Astrocyte (in vitro differentiated cells and primary cell): ENCODE results near the gene LDAH. TPM values are rescaled to one million over a fixed set of nuclear protein-coding genes. Genes with fewer than 3 reads are reported as not detected.

ENCODE experiments used
- DNase-seq: peaks from one replicate; pipeline ENCODE4 v3.0.0-alpha.2; 2010; ENCODE audit warnings: low read depth
- FAIRE-seq: peaks from 2 replicates; lab custom pipeline; 2011; peaks lifted over from hg19 to GRCh38; lab: Jason Lieb, UNC
- H2AFZ ChIP-seq: 2 replicates; pipeline ENCODE4 v1.6.0; 2012; ENCODE audit warnings: low read depth, low read length, inconsistent platforms
- H3K27ac ChIP-seq: 2 replicates; pipeline ENCODE4 v1.5.1; 2011; ENCODE audit warnings: low read depth, low read length, inconsistent platforms
- H3K27me3 ChIP-seq: 2 replicates; pipeline ENCODE4 v1.6.0; 2011; ENCODE audit warnings: low read length, inconsistent platforms; ENCODE audit not compliant: insufficient read depth
- H3K36me3 ChIP-seq: 2 replicates; pipeline ENCODE4 v1.5.1; 2011; ENCODE audit warnings: low read length, inconsistent platforms; ENCODE audit not compliant: insufficient read depth
- H3K4me1 ChIP-seq: 2 replicates; pipeline ENCODE4 v1.5.1; 2011; ENCODE audit warnings: low read length, inconsistent platforms; ENCODE audit not compliant: insufficient read depth
- H3K4me2 ChIP-seq: 2 replicates; pipeline ENCODE4 v1.6.0; 2012; ENCODE audit warnings: low read length, inconsistent platforms
- H3K4me3 ChIP-seq: 2 replicates; pipeline ENCODE4 v1.5.1; 2011; ENCODE audit warnings: low read depth, mild to moderate bottlenecking, low read length, inconsistent platforms; ENCODE audit not compliant: insufficient read depth
- H3K79me2 ChIP-seq: 2 replicates; pipeline ENCODE4 v1.6.0; 2012; ENCODE audit warnings: mild to moderate bottlenecking, low read length, inconsistent platforms; ENCODE audit not compliant: insufficient read depth
- H3K9ac ChIP-seq: 2 replicates; pipeline ENCODE4 v1.6.0; 2012; ENCODE audit warnings: mild to moderate bottlenecking, low read length, inconsistent platforms
- H3K9me3 ChIP-seq: 2 replicates; pipeline ENCODE4 v1.5.1; 2012; ENCODE audit warnings: low read depth, mild to moderate bottlenecking, low read length, inconsistent platforms; ENCODE audit not compliant: insufficient read depth
- H4K20me1 ChIP-seq: 2 replicates; pipeline ENCODE4 v1.6.0; 2012; ENCODE audit warnings: low read length, inconsistent platforms; ENCODE audit not compliant: insufficient read depth
- H3K27ac Mint-ChIP-seq: one replicate; pipeline ENCODE4 v1.8.0; 2021; ENCODE audit warnings: mild to moderate bottlenecking, mixed read lengths; ENCODE audit not compliant: unreplicated experiment
- H3K27me3 Mint-ChIP-seq: one replicate; pipeline ENCODE4 v1.8.0; 2021; ENCODE audit warnings: low read depth, mixed read lengths; ENCODE audit not compliant: unreplicated experiment
- H3K36me3 Mint-ChIP-seq: one replicate; pipeline ENCODE4 v1.8.0; 2021; ENCODE audit warnings: low read depth, mixed read lengths; ENCODE audit not compliant: unreplicated experiment
- H3K4me1 Mint-ChIP-seq: one replicate; pipeline ENCODE4 v1.8.0; 2021; ENCODE audit warnings: low read depth, mixed read lengths; ENCODE audit not compliant: unreplicated experiment
- H3K4me3 Mint-ChIP-seq: one replicate; pipeline ENCODE4 v1.8.0; 2021; ENCODE audit warnings: mild to moderate bottlenecking, moderate library complexity, mixed read lengths; ENCODE audit not compliant: unreplicated experiment
- H3K9me3 Mint-ChIP-seq: one replicate; pipeline ENCODE4 v1.8.0; 2021; ENCODE audit warnings: mild to moderate bottlenecking, mixed read lengths; ENCODE audit not compliant: unreplicated experiment
- CTCF ChIP-seq: IDR thresholded peaks from 2 replicates; pipeline ENCODE4 v1.5.1; 2011; ENCODE audit warnings: low read depth, mild to moderate bottlenecking, inconsistent platforms, low read length, moderate library complexity; ENCODE audit not compliant: insufficient read depth
- EZH2 ChIP-seq: IDR thresholded peaks from 2 replicates; pipeline ENCODE4 v1.6.1; 2012; ENCODE audit warnings: mild to moderate bottlenecking, low read length, inconsistent platforms; ENCODE audit not compliant: insufficient read depth
- total RNA-seq: library from RNA; stranded (reverse); gene quantifications from 2 replicates; pipeline ENCODE4 v1.2.1, GENCODE V29; 2021

Gene LDAH
- total RNA-seq, 1 donor from 2014 or later, result 19.3 TPM

GRCh38 chr2:20660506-20661420, 162.1 kb downstream of the LDAH start:
- TF ChIP-seq EZH2 (no peak), CTCF (no peak)
- Histone ChIP-seq H3K36me3 (no peaks in the 10 kb centered on the region), H3K4me2 (no peak overlapping the region), H3K27me3 (peaks cover 71% of the 10 kb centered on the region), H4K20me1 (peaks cover 6% of the 10 kb centered on the region), H3K4me1 (peaks cover 3% of the 10 kb centered on the region), H3K79me2 (no peaks in the 10 kb centered on the region), H3K9me3 (no peaks in the 10 kb centered on the region), H2AFZ (no peak overlapping the region), H3K4me3 (no peak overlapping the region), H3K9ac (no peak overlapping the region), H3K27ac (no peak overlapping the region)
- Mint-ChIP-seq H3K4me3 (no peak overlapping the region), H3K27me3 (peaks cover 78% of the 10 kb centered on the region), H3K27ac (no peak overlapping the region), H3K4me1 (peaks cover 5% of the 10 kb centered on the region), H3K36me3 (no peaks in the 10 kb centered on the region), H3K9me3 (peaks cover 4% of the 10 kb centered on the region)
- no peak for DNase-seq
- no peak for FAIRE-seq

GRCh38 chr2:20657522-20658235, 165.2 kb downstream of the LDAH start:
- Histone ChIP-seq H3K36me3 (no peaks in the 10 kb centered on the region), H3K9ac (no peak overlapping the region), H3K27me3 (peaks cover 55% of the 10 kb centered on the region), H3K4me2 (no peak overlapping the region), H2AFZ (no peak overlapping the region), H3K4me3 (no peak overlapping the region), H3K4me1 (no peaks in the 10 kb centered on the region), H3K27ac (no peak overlapping the region), H4K20me1 (no peaks in the 10 kb centered on the region), H3K79me2 (no peaks in the 10 kb centered on the region), H3K9me3 (no peaks in the 10 kb centered on the region)
- Mint-ChIP-seq H3K4me1 (peaks cover 5% of the 10 kb centered on the region), H3K9me3 (no peaks in the 10 kb centered on the region), H3K4me3 (no peak overlapping the region), H3K27ac (no peak overlapping the region), H3K27me3 (peaks cover 57% of the 10 kb centered on the region), H3K36me3 (no peaks in the 10 kb centered on the region)
- FAIRE-seq (no peak), DNase-seq (no peak)
- TF ChIP-seq CTCF (no peak), EZH2 (no peak)
